Tibial artery (tissue), 4 donors: ENCODE measurements around the gene LRRC8C.

Experiments used
- DNase-seq, 2 donors: peaks; one replicate each; pipeline ENCODE4 v3.0.0-alpha.2; 2019
- H3K27ac ChIP-seq, 2 donors: fragments of 200-600 bp; sonication (generic) in 1 of 2; 1 replicate in 1 of 2; 2 replicates in 1 of 2; pipeline ENCODE4 v1.5.1; 2018 to 2019; ENCODE audit warnings: mild to moderate bottlenecking in 1 of 2
- H3K27me3 ChIP-seq, 2 donors: fragments of 200-600 bp; sonication (generic) in 1 of 2; one replicate each; pipeline versions ENCODE4 v1.5.1 to v1.6.0; 2016 to 2019
- H3K36me3 ChIP-seq, 3 donors: fragments of 200-600 bp; sonication (generic) in 2 of 3; one replicate each; pipeline ENCODE4 v1.5.1; 2016 to 2019; ENCODE audit warnings: mild to moderate bottlenecking in 2 of 3
- H3K4me1 ChIP-seq, 4 donors: fragments of 200-600 bp; sonication (generic) in 2 of 4; 1 replicate in 3 of 4; 2 replicates in 1 of 4; pipeline ENCODE4 v1.5.1; 2016 to 2019
- H3K4me3 ChIP-seq, 2 donors: fragments of 200-600 bp; sonication (generic) in 1 of 2; 1 replicate in 1 of 2; 2 replicates in 1 of 2; pipeline ENCODE4 v1.5.1; 2018 to 2019; ENCODE audit warnings: mild to moderate bottlenecking in 2 of 2
- H3K9me3 ChIP-seq, 3 donors: fragments of 200-600 bp; sonication (generic) in 1 of 3; one replicate each; pipeline ENCODE4 v1.5.1; 2016 to 2019
- intact Hi-C: fragments of 100-400 bp; cut with DNase I; formaldehyde crosslinking; loops from one replicate; pipeline ENCODE4 v1.15.0; 2023; ENCODE audit warnings: low total_unique reads
- TF ChIP-seq, protein P1 (sequence below), 2 experiments: fragments of 200-600 bp in 1 of 2; fragments of 450-650 bp in 1 of 2; IDR thresholded peaks; one replicate each; pipeline ENCODE4 v1.5.1; 2017 to 2019; ENCODE audit warnings: antibody characterized with exemption in 2 of 2, mild to moderate bottlenecking in 1 of 2, moderate library complexity in 1 of 2

The LRRC8C gene

DNA sequence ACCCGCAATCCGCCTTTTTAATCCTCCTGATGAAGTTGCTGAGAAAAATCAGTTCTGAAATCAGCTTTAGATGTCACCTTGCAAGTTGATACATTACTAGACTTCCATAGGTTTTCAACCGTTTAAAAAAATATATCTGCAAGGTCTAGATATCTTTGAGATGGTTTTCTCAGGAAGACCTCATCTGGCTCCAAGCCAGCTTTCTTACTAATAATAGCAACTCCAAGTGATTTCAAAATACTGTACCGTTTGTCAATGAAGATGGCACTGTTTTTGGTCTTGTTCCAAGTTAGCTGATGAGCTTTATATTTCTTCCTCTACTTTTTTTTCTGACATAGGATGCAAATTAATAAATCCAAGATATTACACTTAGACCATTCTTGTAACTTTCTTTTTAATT lies 40.3 kb downstream of the LRRC8C start:
- no peaks in the 10 kb centered on the region for H3K4me1 ChIP-seq
- TF ChIP-seq, protein P1, sequence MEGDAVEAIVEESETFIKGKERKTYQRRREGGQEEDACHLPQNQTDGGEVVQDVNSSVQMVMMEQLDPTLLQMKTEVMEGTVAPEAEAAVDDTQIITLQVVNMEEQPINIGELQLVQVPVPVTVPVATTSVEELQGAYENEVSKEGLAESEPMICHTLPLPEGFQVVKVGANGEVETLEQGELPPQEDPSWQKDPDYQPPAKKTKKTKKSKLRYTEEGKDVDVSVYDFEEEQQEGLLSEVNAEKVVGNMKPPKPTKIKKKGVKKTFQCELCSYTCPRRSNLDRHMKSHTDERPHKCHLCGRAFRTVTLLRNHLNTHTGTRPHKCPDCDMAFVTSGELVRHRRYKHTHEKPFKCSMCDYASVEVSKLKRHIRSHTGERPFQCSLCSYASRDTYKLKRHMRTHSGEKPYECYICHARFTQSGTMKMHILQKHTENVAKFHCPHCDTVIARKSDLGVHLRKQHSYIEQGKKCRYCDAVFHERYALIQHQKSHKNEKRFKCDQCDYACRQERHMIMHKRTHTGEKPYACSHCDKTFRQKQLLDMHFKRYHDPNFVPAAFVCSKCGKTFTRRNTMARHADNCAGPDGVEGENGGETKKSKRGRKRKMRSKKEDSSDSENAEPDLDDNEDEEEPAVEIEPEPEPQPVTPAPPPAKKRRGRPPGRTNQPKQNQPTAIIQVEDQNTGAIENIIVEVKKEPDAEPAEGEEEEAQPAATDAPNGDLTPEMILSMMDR (IDR thresholded peaks at IDR 0.05): no peak

DNA sequence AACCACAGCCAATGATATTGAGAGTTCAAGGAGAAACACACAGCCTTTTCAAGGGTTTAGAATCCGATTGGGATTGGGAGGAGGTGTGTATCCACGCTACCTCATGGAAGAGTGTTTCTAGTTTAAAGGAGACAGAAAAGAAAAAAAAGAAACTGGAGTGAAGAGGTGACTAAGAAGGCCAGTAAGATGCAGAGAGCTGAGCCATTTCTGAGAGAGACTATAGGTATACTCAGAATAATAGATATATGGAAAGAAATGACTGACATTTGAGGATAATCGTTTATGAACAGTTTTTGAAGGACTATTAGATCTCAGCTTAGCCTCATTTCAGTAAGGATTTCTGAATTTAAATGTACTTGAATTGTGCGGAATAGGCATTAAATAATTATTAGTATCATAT lies 42.8 kb downstream of the LRRC8C start:
- no peak overlapping the region for H3K4me3 ChIP-seq
- no peak for DNase-seq
- H3K9me3 ChIP-seq: no peaks in the 10 kb centered on the region
- intact Hi-C loops: no loop called here
- no peak overlapping the region for H3K27ac ChIP-seq
- H3K27me3 ChIP-seq: no peaks in the 10 kb centered on the region
- TF ChIP-seq, protein P1 (IDR thresholded peaks at IDR 0.05): no peak
- no peaks in the 10 kb centered on the region for H3K36me3 ChIP-seq
- no peaks in the 10 kb centered on the region for H3K4me1 ChIP-seq

More for the DNA sequence above, 40.3 kb downstream of the LRRC8C start:
- DNase-seq: no peak
- Histone ChIP-seq H3K36me3 (no peaks in the 10 kb centered on the region), H3K27ac (no peak overlapping the region), H3K27me3 (no peaks in the 10 kb centered on the region), H3K9me3 (no peaks in the 10 kb centered on the region), H3K4me3 (no peak overlapping the region)
- intact Hi-C loops: no loop called here

DNA sequence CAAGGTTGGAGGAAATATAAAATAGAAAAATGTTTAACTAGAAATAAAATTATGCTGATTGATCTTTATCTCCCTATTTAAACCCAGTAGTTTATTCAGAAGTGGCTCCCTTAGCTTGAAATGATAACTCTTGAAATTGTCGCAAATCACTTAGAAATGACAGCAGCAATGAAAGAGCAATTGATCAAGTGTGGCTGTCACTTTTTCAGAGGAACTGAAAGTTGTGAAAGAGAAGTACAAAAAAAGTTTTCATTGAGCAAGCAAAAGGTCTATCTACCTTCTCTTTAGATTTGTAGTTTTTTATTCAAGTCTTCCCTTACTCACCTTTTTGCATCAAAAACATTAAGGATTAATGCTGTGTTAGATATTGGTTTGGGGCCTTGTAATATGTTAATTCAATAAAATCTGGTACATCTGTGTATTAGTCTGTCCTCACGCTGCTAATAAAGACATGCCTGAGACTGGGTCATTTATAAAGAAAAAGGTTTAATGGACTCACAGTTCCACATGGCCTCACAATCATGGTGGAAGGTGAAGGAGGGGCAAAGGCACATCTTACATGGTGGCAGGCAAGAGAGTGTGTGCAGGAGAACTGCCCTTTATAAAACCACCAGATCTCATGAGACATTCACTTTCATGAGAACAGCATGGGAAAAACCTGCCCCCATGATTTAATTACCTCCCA lies 48.3 kb downstream of the LRRC8C start:
- no peaks in the 10 kb centered on the region for H3K4me1 ChIP-seq
- no peak overlapping the region for H3K4me3 ChIP-seq
- H3K9me3 ChIP-seq: no peaks in the 10 kb centered on the region
- TF ChIP-seq, protein P1 (IDR thresholded peaks at IDR 0.05): no peak
- intact Hi-C loops: no loop called here
- DNase-seq: no peak
- H3K27ac ChIP-seq: no peak overlapping the region
- no peaks in the 10 kb centered on the region for H3K27me3 ChIP-seq
- no peaks in the 10 kb centered on the region for H3K36me3 ChIP-seq

DNA sequence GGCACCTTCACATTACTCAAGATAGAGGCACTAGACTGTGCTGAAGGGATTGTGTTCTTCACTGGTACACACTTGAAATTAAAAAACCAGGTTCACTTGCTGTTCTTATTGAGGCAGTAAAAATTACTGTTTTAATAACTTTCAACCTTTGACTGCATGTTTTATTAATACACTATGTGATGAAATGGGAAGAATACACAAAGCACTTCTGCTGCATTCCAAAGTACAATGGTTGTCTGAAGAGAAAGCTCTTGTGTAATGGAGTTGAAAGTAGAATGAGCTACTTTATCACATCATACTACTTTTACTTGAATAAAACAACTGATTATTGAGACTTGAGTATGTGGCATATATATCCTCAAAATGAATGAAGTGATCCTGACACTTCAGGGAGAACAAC lies 49.7 kb downstream of the LRRC8C start:
- DNase-seq: no peak
- no peaks in the 10 kb centered on the region for H3K4me1 ChIP-seq
- no peak overlapping the region for H3K4me3 ChIP-seq
- no peak overlapping the region for H3K27ac ChIP-seq
- TF ChIP-seq, protein P1 (IDR thresholded peaks at IDR 0.05): no peak
- H3K27me3 ChIP-seq: no peaks in the 10 kb centered on the region
- H3K9me3 ChIP-seq: no peaks in the 10 kb centered on the region
- intact Hi-C loops: no loop called here
- no peaks in the 10 kb centered on the region for H3K36me3 ChIP-seq

DNA sequence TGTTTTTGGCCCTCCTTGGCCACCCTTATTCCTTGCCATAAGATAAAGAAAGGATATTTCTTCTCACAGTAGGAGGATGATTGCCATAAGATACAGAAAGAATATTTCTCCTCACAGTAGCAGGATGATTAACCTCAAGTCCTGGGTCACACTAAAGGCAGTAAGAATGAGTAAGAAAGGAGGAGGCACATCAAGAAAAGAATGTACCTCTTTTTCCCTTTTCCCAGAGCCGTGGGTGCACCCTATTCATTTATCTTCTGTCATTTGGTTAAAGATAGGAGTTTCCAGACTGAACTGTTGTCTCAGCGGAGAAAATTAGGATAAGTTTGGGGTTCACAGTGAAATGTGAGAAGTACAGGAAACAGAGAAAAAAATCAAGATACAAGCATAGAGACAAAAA lies 52.5 kb downstream of the LRRC8C start:
- intact Hi-C loops: no loop called here
- no peak overlapping the region for H3K4me3 ChIP-seq
- H3K27me3 ChIP-seq: no peaks in the 10 kb centered on the region
- no peaks in the 10 kb centered on the region for H3K4me1 ChIP-seq
- no peak overlapping the region for H3K27ac ChIP-seq
- no peaks in the 10 kb centered on the region for H3K9me3 ChIP-seq
- H3K36me3 ChIP-seq: no peaks in the 10 kb centered on the region
- DNase-seq: no peak
- TF ChIP-seq, protein P1 (IDR thresholded peaks at IDR 0.05): no peak

DNA sequence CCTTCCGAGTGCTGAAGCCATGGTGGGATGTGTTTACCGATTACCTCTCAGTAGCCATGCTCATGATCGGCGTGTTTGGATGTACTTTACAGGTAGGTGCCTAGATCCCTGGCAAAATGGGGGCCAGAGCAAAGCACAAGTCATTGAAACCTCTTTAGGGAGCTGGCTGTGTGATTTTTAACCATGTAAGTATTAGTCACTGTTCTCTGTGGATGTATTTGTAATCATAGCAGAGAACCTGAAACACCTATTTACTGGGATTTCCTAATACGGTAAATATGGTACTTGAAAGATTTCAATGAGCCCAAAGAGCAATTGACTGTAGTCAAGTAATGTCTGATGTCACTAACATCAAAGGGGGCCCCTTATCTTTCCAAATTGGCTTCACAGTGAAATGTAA lies 53.6 kb downstream of the LRRC8C start:
- no peak for DNase-seq
- intact Hi-C loops: no loop called here
- Histone ChIP-seq H3K36me3 (no peaks in the 10 kb centered on the region), H3K4me1 (no peaks in the 10 kb centered on the region), H3K27ac (no peak overlapping the region), H3K27me3 (no peaks in the 10 kb centered on the region), H3K4me3 (no peak overlapping the region), H3K9me3 (no peaks in the 10 kb centered on the region)
- TF ChIP-seq, protein P1 (IDR thresholded peaks at IDR 0.05): no peak
